Astrocyte of the spinal cord (primary cell): ENCODE results near the gene ZBTB16.

Experiments
- DNase-seq: peaks from one replicate; pipeline ENCODE4 v3.0.0; 2011; ENCODE audit warnings: low read depth, low spot score
- H3K4me3 ChIP-seq: 2 replicates; pipeline ENCODE4 v1.5.1; 2011; ENCODE audit warnings: low read depth, mild to moderate bottlenecking, low read length, moderate library complexity
- in situ Hi-C: cut with HindIII; loops from 2 replicates; pipeline ENCODE4 v1.10.0; 2017; ENCODE audit warnings: low sequenced_read_pairs
- TF ChIP-seq, protein P1 (sequence below): IDR thresholded peaks from 2 replicates; pipeline ENCODE4 v1.5.1; 2012; ENCODE audit warnings: low read depth, mild to moderate bottlenecking, low read length, inconsistent platforms

The ZBTB16 gene

DNA sequence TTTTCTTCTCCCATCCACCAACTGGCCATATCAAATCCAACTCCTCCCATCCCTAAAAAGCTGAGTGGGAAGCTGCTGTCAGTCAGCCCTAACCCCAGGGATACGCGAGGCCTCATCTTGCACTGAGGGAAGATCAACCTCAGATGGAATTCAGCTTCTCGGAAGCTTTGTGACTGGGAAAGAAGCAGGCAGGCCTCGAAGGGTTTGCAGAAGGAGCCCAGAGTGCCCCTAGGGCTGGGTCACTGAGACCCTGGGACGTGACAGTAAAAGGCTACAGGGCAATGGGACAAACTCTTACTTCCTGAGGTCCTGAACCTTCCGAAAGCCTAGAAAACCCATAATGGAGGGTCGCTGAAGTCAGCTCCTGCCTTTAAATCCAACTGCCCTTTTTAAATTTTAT, 202.3 kb downstream of the ZBTB16 start:
- H3K4me3 ChIP-seq, result no peak overlapping the region
- no peak for DNase-seq
- in situ Hi-C loops, result no loop called here
- TF ChIP-seq, protein P1, sequence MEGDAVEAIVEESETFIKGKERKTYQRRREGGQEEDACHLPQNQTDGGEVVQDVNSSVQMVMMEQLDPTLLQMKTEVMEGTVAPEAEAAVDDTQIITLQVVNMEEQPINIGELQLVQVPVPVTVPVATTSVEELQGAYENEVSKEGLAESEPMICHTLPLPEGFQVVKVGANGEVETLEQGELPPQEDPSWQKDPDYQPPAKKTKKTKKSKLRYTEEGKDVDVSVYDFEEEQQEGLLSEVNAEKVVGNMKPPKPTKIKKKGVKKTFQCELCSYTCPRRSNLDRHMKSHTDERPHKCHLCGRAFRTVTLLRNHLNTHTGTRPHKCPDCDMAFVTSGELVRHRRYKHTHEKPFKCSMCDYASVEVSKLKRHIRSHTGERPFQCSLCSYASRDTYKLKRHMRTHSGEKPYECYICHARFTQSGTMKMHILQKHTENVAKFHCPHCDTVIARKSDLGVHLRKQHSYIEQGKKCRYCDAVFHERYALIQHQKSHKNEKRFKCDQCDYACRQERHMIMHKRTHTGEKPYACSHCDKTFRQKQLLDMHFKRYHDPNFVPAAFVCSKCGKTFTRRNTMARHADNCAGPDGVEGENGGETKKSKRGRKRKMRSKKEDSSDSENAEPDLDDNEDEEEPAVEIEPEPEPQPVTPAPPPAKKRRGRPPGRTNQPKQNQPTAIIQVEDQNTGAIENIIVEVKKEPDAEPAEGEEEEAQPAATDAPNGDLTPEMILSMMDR, result no peak

GRCh38 chr11:114262681-114263512, 203.4 kb downstream of the ZBTB16 start:
- H3K4me3 ChIP-seq, result no peak overlapping the region
- DNase-seq, result peak; percentile 65
- TF ChIP-seq, protein P1, result peak; percentile 83
- in situ Hi-C loops, result no loop called here

DNA sequence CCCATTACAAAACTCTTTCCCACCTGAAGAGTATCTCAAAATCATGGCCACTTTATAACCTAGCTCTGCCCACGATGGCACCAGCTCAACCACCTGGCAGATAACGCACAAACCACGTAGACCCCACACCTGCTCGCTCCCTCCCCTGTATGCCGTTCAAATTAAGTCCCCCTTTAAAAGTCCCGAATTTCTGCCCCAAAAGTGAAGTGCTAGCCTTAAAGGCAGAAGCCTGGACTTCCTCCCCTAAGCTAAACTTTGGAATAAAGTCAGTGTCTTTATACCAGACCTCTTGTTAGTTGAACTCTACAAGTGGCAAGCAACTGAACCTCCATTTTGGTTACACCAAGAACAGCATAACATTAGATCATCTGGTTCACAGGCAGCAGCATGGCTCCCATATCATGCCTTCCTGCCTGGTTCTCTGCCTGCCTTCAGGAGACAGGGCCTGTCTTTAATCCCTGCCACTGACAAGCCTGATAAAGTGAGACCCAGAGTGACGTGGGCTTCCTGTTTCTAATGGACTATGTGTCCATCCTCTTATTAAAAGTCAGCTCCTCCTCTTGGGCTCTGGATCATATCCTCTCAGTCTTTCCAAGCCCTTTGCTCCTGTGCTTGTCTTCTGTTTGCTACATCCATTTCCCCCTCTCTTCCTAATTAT, 204.1 kb downstream of the ZBTB16 start:
- DNase-seq, result no peak
- in situ Hi-C loops, result no loop called here
- no peak overlapping the region for H3K4me3 ChIP-seq
- TF ChIP-seq, protein P1, result no peak

DNA sequence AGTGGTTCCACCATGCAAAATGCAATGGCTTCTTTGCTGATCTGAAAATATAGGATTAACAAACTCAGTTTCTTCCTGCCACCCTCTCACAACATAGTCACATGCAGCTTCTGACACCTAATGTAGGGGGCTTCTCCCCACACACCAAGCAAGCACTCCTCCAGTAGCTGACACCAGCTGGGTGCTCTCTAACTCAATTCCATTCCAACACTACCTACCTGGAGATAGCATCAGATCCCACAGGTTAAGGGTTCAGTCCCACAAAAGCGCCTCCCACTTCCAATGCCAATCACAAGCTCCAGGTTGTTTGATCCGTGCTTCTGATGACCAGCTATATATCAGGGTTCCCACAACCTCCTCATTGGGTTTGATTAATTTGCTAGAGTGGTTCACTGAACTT, 204.9 kb downstream of the ZBTB16 start:
- no peak for DNase-seq
- TF ChIP-seq, protein P1, result no peak
- no peak overlapping the region for H3K4me3 ChIP-seq
- in situ Hi-C loops, result no loop called here

DNA sequence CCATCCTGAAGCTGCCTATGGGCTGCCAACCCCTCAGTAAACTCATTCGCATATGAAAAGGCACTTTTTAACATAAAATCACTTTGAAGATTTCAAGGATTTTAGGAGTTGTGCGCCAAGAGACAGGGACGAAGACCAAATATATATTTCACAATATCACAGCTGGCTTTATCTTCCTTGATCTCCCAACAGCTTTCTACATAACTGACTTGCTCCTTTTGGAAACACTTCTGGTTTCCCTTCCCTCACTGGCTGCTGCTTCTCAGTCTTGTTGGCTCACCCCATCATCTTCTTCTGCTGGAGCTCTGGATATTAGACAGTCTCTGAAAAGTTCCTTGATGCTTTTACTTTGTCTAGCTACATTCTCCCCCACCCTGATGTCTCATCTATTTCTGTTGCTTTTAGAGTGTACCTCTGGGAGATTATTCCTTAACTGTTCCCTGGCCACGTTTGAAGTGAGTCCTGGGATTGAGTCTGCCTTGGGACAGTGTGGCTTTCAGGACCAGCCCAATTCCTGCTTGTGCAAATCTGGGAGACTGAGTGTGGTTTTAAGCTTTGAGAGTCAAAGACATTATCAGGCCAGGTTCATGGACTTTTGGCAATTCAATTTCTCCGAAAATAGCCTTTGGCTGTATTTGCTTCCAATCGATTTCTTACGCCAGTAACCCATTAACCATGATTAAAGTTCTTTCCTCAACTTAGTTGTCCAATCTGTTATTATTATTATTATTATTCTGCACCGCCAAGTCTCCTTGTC, 205.8 kb downstream of the ZBTB16 start:
- in situ Hi-C loops, result no loop called here
- TF ChIP-seq, protein P1, result no peak
- no peak for DNase-seq
- H3K4me3 ChIP-seq, result no peak overlapping the region

DNA sequence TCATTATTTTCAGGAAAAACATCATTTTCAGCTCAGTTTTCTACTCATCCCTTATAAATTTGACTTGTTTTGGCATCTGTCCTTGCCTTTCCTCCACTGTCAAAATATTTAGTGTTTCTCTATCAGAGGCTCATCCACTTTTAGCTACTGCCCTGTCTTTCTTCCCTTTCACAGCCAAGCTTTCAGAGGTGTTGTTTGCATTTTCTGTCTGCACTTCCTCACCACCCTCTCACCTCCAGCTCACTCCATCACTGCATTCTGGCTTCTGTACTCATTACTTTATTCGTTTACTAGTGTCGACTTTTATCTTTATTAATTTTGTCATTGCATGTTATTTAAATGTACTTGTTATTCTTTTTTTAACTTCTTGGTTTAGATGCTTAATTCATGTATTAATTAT, 210.0 kb downstream of the ZBTB16 start:
- H3K4me3 ChIP-seq, result no peak overlapping the region
- in situ Hi-C loops, result no loop called here
- DNase-seq, result no peak
- TF ChIP-seq, protein P1, result no peak
